GM21825 (cell line): ENCODE data around the gene RHOBTB1.
"Not testable (repeated sequence)": the region's sequence is repeated elsewhere in the genome, so short reads cannot be mapped to it uniquely, and the experiment has no call there.

Experiments used
- ATAC-seq: cut with Tn5 transposase; IDR thresholded peaks from one replicate; pipeline ENCODE4 v1.9.1; 2021; ENCODE audit warnings: mild to moderate bottlenecking, moderate library complexity; ENCODE audit not compliant: unreplicated experiment

The RHOBTB1 gene, protein sequence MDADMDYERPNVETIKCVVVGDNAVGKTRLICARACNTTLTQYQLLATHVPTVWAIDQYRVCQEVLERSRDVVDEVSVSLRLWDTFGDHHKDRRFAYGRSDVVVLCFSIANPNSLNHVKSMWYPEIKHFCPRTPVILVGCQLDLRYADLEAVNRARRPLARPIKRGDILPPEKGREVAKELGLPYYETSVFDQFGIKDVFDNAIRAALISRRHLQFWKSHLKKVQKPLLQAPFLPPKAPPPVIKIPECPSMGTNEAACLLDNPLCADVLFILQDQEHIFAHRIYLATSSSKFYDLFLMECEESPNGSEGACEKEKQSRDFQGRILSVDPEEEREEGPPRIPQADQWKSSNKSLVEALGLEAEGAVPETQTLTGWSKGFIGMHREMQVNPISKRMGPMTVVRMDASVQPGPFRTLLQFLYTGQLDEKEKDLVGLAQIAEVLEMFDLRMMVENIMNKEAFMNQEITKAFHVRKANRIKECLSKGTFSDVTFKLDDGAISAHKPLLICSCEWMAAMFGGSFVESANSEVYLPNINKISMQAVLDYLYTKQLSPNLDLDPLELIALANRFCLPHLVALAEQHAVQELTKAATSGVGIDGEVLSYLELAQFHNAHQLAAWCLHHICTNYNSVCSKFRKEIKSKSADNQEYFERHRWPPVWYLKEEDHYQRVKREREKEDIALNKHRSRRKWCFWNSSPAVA

DNA sequence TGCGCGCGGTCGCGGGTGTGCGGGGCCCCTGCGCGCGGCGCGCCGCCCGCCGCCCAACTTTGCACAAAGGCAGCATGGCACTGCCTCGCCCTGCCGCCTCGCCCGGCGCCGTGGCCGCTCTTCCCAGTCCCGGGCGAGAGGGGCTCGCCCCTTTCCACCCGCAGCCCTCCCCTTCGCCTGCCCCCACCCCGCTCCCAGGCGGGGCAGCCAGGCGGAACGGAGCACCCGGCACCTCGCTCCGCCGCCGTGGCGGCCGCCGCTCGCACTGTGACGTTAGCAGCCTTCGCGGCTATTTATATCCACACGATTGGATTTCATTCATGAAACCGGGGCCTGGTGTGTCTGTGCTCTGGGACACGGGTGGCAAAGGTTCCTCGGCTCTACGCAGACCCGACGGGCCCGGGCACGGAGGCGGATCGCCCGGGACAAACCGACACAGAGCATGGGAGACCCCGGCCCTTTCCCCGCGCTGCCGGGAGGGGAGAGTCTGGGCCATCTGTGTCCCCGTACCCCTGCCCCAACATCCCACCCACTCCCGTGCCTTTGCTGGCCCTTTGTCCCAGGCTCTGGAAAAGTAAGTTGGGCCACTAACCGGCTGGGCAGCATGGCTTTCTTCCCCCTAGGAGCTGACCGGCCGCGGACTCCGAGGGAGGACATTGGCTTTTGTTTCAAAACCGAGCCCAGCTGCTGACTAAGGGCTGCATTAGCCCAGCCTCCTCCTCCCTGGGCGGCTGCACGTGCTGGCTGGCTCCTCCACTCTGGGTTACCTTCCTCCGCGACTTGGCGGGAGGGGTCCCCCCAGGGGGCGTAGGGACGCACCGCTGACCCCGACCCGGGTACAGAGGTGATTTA, at the start of gene RHOBTB1:
Gene RHOBTB1 (minus strand): TSS at position 128 of the 852 bp plus-strand sequence. CDS start 32,643 bp downstream, outside the sequence.
- ATAC-seq, result peak; percentile 58

DNA sequence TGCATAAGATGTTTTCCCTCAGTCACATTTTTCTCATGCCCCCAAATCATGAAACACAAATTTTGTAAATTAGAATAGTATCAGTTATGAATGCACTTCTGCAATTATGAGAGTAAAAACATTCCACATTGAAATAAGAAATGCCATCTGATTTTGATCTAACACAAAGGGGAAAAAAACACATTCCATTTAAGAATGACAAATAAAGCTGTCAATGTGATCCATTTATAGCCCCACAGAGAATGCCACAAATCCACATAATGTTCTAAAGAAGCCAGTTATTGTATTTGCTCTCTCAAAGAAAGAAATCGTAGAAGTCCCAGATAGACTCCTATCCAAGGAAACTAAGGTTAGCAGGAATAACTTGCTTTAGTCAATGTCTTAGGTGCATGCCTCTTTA, 48.7 kb upstream of the RHOBTB1 start:
- no peak for ATAC-seq

DNA sequence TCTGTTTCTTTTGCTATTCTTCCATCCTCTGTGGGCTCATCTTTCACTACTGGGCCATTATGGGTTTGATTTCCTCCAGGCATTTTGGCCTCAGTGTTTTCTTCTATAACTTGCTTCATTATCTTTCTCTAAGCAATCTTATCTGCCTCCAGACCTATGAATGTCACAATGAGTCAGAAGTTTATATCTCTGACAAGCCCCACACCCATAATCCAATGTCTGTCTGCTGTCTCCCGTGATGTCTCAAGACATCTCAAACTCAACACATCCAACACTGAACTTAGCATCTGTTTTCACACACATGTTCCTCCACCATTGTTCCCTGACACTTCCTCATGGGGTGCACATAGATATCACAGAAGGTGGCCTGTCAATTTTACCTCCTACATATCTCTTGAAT, 46.7 kb upstream of the RHOBTB1 start:
- ATAC-seq, result no peak

DNA sequence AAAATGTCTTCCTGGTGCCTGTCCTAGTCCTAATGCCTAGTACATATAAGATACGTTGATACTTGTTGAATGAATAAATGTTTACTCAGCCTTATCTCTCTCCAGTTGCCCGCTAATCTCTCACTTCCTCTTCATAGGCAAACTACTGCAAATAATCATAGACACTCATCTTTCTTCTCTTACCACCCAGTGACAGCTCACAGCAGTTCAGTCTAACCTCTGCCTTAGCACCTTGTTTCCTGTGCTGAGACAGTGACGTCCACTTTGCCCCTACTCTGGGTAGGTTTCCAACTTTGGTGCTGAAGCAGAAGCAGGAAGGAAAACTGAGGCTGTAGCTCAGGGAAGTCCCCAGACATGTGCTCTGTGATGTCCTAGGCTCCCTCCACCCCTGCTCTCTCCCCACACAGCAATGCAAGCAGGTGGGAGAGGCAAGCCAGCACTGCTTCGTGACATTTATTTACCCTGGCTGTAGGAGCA, 45.5 kb upstream of the RHOBTB1 start:
- peak; percentile 86 for ATAC-seq

DNA sequence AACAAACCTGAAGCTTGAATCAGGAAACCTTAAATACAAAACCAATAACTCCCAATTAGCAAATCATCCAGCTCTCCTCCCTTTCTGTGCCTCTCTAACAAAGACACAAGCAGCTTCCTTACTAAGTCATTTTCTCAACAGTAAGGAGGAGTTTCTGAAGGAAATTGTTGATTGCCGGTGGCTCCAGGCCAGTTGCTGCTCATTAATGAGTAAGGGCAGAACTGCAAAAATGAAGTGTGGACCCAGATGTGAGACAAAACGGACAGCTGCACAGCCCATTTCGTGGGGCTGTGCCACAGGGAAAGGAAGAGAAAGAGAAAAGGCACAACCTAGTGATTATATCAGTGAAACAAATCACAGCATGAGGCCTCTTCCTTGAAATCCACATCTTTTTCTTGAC, 42.8 kb upstream of the RHOBTB1 start:
- ATAC-seq, result no peak

DNA sequence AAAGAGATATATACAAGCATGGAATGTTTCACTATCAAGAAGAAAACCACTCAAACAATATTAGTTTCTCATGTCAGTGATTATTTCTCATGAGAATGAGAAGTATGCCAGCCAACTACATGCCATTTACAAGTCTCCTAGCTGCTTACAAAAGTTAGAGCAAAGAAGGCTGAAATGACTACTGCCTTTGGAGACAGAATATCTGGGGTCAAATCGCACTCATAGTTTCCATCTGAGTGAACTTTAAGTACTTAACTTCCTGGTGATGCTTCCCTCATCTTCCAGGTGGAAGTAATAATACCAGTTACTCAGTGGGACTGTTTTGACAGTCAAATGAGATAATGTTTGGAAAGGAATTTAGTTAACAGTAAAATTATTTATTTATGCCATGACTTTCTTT, 42.0 kb upstream of the RHOBTB1 start:
- no peak for ATAC-seq

DNA sequence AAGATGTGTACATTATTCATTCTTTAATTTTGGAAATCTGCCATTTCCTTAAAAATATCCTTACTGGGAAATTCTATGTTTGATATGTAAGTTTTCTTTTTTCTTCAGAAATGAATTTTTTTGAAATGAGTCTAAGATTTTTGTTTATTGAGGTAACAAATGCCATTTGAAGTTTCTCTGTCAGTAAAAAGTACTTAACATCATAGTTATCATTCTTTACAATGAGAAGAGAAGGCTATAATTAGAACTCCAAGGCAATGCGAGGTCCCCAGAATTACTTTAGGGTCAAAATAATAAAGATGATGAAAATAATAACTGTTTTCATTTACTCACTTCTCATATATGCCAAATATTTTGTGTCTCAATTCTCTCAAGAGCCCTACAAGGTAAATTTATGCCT, 37.0 kb upstream of the RHOBTB1 start:
- ATAC-seq, result no peak

DNA sequence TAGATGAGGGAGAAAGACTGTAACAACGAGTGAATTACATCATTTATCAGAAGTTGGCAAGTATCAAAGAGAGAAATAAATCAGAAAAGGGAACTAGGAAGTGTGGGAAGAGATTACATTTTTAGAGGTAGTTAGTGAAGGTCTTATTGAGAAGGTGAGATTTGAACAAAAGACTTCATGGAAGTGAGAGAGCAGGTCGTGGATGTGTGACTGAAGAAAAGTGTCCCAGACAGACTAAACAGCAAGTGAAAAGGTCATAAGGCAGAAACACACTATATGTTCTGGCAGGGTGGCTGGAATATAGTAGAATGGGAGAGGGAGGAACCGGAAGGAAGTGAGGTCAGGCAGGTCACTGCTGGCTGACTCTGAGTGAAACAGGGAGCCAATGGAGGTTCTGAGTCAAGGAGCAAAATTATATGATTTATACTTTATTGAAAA, 35.7 kb upstream of the RHOBTB1 start:
- no peak for ATAC-seq

DNA sequence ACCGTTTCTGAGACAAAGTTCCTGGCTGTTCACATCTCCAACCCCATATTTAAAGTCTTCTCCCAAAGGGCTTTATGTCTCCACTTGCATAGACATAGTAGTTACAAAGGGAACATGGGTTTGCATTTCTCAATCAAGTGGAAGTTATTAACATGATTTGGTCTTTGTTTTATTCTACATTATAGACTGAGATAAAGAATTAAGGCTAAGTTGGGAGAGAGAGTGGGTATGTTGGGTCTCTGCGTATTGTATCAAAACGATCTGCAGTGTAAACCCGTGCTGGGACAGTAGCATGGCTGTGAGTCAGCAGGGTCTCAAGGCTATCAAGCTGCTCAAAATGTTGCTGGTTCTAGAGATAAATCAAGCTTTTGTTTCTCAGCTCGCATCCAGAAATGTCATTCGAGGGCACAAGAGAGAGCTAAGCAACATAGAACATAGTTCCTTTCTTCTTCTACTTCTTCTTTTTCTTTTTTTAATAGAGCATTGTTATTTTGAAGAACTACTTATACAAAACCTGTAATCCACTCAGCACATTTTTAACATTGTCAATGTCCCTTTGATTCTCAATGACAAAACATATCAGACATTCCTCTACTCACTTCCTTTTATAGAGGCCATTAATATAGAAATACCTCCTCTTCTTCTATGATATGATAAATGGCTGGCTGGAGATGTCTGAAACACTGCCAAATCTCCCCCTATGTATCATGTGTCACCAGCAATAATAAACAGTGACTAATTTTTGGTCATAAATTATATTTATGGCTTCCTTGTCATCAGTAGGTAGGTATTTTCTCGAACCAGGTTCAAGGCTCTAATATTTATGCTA, 34.5 kb upstream of the RHOBTB1 start:
- no peak for ATAC-seq

DNA sequence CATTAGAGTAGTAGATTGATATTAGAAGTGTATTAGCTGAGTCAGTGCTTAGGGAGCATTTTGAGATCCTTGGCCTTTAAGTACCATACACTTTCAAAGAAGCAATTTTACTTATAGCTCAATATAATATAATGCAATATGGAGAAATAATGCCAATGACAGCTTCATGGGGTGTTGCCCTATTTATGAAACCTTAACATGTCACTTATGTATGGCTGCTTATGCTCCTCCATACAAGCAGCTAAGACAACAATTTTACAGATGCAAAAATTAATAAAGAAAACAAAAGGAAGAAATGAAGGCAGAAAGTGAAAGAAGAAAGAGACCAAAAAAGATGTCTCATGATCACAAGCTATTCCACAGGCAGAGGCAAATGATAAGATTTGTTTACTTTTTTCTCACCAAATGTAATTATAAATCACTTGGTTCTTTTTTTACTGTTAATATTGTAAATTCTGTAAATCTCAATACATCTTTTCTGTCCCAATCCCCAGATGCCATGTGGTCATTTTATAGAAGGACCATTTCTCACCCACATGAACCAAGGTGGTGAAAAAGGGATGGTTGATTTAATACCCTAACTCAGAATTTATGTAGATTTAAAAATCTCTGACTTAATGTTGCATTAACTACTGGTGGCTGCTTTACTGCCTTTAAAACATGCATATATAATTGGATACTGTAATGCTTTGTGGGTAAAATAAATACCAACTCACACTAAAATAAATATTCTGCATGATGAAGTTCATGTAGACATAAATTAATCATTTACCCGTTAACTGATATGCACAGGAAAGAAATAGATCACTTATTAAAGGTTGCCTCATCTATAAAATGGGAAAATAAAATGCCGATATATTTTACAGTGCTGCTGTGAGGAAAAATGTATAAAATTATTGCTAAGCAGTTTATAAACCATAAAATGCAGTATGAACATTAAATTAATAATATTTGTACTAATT, 33.5 kb upstream of the RHOBTB1 start:
- ATAC-seq, result no peak

DNA sequence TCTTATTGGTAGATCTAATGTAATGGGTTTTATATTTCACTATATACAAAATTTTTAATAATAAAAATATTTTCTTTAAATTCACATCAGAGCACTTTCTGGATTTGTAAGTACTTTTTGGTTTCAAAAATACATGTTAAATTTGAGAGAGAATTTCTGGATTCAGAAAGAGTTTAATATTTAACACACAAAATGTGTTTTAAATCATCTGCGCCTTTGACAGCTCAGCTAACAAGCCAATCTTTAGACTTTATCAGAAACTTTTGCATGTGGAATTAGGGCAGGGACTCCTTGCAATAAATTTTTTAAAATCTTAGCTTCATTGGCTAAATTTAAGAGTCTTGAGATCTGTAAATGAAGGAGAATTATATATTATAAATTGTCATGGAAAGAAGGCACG, 32.7 kb upstream of the RHOBTB1 start:
- no peak for ATAC-seq

DNA sequence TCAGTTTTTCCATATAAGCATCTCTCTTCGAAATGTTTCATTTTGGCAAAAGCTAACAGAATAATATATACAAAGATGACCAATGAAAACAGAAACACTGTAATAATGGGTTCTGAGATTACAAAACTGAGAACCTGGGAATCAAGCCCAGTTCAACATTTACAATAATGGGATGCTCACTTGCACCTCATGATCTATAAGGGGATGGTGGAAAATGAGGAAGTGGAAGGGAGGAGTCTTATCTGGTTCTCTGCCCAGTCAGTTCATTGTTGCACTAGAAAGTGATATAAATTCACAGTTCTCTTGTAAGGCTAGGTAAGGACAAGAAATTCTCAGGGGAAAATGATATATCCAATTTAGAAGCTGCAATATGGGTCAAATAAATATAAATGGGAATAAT, 31.7 kb upstream of the RHOBTB1 start:
- ATAC-seq, result no peak

DNA sequence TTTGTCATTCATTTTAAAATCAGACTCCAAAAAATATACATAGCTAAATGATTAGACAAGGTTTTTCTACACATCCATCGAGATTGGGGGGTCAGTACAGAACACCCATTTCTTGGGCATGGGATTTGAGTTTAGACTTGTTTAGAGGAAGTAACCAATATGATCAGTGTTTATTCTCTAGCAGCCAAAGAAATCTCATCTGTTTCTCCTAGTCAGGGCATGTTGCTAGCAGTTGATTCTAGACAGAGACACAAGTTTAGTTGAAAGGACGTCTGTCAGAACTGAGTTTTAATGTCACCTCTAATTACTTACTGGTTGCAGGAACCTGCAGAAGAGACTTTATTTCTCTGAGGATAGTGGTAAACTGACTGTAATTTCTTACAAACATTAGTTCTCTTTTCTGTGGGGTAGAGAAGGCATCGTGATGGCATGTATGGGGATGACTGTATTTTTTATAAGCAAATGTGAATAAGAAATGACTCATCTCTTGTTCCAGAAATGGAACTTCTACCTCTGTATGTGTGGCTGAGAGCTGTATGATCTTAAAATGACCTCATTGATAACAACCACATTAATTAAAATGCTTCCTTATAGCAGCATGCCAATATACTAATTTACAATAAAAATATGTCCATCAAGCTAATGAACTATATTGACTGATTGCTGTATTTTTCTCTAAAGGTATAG, 30.6 kb upstream of the RHOBTB1 start:
- ATAC-seq, result no peak

DNA sequence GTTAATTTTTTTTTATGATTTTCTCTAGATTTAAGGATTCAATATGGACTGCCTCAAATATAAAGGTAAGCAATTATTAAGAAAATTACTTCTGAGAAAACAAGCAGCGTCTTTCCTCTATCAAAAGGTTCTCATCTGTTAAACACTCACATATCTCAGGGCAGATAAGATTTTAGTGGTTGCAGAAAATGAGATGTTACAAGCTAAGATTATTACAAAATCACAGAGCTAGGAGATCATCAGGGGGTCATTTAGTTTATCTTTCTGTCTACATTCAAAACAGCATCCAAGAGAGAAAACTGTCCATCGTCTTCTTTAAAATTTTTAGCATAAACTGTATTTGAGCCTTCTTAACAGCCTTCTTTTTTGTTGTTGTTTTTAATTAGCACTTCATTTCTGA, 29.1 kb upstream of the RHOBTB1 start:
- ATAC-seq, result no peak

DNA sequence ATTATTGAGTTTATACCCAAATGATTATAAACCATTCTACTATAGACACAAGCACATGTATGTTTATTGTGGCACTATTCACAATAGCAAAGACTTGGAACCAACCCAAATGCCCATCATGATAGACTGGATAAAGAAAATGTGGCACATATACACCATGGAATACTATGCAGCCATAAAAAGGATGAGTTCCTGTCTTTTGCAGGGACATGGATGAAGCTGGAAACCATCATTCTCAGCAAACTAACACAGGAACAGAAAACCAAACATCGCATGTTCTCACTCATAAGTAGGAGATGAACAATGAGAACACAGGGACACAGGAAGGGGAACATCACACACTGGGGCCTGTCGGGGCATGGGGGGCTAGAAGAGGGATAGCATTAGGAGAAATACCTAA, 28.2 kb upstream of the RHOBTB1 start:
- not testable (repeated sequence) for ATAC-seq

DNA sequence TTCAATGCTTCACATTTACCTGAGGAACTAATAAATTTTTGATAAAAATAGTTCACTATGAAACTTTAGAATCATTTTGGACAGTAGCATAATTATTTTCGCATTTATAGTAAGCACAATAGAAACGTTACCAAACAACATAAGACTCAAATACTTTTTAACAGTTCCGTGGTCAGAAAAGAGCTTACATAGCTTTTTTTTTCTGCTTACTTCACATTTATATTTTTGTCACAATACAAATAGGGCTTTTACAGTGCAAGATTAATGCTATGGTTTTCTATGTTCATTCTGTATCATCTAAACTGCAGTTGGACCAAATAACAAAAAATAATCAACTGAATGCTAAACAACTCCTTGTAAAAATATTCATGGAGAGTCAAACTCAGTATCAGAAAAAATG, 26.5 kb upstream of the RHOBTB1 start:
- no peak for ATAC-seq

DNA sequence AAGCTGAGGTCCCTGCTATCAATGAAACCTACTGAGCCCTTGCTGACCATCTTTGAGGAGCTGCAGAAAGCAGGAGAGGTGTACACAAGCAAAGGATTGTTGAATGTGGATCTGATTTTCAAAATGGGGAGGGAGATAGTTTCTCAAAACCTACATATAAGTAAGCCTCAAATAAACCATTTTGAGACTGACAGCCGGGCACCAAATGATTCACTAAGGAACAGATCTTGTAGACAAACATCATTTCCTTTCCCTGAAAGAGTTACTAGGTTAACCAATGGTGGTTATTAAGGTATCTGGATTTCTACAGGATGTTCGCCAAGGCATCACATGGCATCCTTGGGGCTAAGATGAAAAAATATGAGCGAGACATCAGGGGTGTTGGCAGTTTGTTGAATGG, 24.5 kb upstream of the RHOBTB1 start:
- ATAC-seq, result no peak

DNA sequence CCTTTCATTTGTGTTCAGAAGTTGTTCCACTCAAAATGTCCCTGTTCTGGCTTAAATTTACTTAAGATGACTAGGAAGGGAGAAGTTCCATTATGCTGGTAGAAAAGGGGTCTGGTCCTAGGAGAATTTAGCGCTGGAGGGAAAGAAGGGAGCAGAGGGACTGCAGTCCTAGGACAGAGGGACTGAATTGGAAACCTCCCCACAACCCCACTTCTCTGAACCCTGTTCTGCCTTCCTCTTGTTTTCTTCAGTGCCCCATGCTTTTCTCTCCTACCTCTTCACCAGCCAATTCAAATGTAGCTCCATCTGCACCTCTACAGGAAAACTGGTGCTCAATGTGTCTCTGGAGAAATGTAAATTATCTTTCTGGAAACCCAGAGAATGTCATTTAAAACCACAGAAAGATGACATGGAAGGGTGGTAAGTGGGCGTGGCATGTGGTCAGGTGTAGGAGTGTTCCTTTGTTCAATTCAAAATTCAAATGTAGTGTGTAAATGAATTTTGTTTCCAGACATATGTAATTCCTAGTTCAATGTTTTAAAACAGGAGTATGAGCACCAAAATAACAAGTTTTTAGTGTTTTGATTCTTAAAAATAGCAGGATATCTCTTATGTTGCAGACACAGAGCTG, 24.0 kb upstream of the RHOBTB1 start:
- ATAC-seq, result no peak
